Measurements from ENCODE around the gene ZC3HAV1.

Gene ZC3HAV1

DNA sequence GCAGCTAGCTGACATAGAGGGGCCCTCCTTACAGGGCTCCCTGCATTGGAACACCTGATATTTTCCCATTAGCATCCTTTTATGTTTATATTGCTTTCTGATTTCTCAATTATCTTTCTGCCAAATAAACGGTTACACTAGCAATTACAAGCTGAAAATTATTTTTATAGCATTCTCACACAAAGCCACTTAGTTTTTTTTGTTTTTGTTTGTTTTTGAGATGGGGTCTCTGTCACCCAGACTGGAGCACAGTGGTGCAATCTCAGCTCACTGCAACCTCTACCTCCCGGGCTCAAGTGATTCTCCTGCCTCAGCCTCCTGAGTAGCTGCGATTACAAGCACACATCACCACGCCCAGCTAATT is 9.9 kb upstream of the ZC3HAV1 start:
- POLR2A ChIA-PET, result interaction anchor here (0.6 to 3.6 kb wide), 4 partner anchors 12 to 240 kb away, joined by 3 to 28 read pairs (median 4); partner anchors contain the start of gene LUC7L2

DNA sequence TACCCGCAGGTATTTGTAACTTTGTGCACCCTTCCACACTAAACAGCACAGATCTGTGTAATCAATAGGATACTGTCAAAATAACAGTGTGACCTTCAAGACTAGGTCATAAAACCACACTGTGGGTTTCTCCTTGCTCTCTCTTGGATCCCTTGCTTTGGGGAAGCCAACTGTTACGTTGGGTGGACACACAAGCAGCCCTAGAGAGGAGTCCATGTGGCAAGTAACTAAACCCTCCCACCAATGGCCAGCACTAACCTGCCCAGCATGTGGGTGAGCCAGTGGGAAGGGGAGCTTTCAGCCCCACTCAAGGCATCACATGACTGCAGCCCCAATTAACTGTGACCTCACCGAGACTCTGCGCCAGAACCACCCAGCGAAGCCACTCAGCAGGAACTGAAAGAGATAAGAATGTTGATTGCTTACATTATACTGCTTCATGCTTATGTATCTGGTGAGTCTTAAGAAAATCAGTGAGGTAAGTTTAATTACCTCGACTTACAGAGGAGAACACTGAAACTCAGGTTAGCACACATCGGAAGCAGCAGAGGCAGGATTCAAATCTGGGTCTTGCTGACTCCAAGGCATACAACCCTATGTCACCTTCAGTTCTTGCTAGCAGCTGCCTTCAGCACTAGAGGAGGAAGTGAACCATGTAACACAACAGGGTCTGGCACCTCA is 9.4 kb upstream of the ZC3HAV1 start:
- ChIA-PET CTCF (interaction anchor here (1.0 kb wide), 1 partner anchor 15 kb away, joined by 3 read pairs; a partner anchor contains a TSS), POLR2A (interaction anchor here (0.6 to 3.6 kb wide), 4 partner anchors 11 to 241 kb away, joined by 3 to 28 read pairs (median 4); partner anchors contain the start of gene LUC7L2)
- TF ChIP-seq ELF4 (IDR thresholded peaks at IDR 0.05) (no peak), L3MBTL2 (conservative IDR thresholded peaks at IDR 0.05) (peak; percentile 57), LEF1 (IDR thresholded peaks at IDR 0.05; ENCODE audit: borderline replicate concordance) (no peak), ZNF384 (IDR thresholded peaks at IDR 0.05) (no peak), HDGF (IDR thresholded peaks at IDR 0.05; ENCODE audit: borderline replicate concordance) (no peak)
- peak; percentile 64 for DNase-seq (ENCODE audit: extremely low spot score)

More for the DNA sequence above, 9.9 kb upstream of the ZC3HAV1 start:
- no peak for DNase-seq (ENCODE audit: extremely low spot score)
- CTCF ChIA-PET, result interaction anchor here (1.0 kb wide), 1 partner anchor 14 kb away, joined by 3 read pairs; a partner anchor contains a TSS
- TF ChIP-seq ZNF384 (IDR thresholded peaks at IDR 0.05), result no peak
- TF ChIP-seq ELF4 (IDR thresholded peaks at IDR 0.05), result no peak
- no peak for TF ChIP-seq NFRKB (IDR thresholded peaks at IDR 0.05)
- no peak for TF ChIP-seq FOXA1 (IDR thresholded peaks at IDR 0.05)
- TF ChIP-seq SP1 (IDR thresholded peaks at IDR 0.05), result no peak
- TF ChIP-seq LEF1 (IDR thresholded peaks at IDR 0.05; ENCODE audit: borderline replicate concordance), result no peak
- no peak for TF ChIP-seq FOXK2 (IDR thresholded peaks at IDR 0.05)
- TF ChIP-seq ARNT (IDR thresholded peaks at IDR 0.05), result no peak
- TF ChIP-seq, protein P1, sequence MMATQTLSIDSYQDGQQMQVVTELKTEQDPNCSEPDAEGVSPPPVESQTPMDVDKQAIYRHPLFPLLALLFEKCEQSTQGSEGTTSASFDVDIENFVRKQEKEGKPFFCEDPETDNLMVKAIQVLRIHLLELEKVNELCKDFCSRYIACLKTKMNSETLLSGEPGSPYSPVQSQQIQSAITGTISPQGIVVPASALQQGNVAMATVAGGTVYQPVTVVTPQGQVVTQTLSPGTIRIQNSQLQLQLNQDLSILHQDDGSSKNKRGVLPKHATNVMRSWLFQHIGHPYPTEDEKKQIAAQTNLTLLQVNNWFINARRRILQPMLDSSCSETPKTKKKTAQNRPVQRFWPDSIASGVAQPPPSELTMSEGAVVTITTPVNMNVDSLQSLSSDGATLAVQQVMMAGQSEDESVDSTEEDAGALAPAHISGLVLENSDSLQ (IDR thresholded peaks at IDR 0.05), result no peak
- TF ChIP-seq SUZ12 (IDR thresholded peaks at IDR 0.05), result no peak
- TF ChIP-seq BHLHE40 (IDR thresholded peaks at IDR 0.05; ENCODE audit: borderline replicate concordance), result no peak
- no peak for TF ChIP-seq CTBP1 (IDR thresholded peaks at IDR 0.05; ENCODE audit: borderline replicate concordance)
- no peak for TF ChIP-seq TARDBP (IDR thresholded peaks at IDR 0.05)
- no peak for TF ChIP-seq L3MBTL2 (conservative IDR thresholded peaks at IDR 0.05)

DNA sequence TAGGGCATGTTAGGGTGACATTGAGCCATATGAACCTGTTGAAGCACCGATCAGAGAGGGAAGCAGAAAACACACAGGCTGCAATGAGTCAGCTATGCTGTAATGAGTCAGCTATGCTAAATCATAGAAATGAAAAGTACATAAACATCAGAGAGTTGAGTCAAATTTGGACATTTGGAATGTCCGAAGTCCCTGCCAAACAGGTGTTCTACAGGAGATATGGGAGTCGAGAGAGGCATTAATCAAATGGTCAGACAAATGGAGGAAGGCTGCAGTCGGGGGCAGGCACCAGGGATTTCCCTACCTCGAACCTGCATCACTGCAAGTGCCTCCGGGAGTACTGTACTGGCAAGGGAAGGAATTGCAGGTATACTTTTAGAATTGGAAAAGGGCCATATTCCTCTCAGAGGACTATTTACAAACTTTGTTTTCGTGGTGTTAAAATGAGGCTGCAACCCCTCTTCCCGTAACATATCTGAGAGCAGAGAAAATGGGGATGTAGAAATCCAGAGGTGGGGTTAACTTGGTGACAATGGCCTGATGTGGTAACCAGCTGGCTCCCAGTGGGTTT is 8.8 kb upstream of the ZC3HAV1 start:
- TF ChIP-seq FOXK2 (IDR thresholded peaks at IDR 0.05) (no peak), SP1 (IDR thresholded peaks at IDR 0.05) (no peak), ELF4 (IDR thresholded peaks at IDR 0.05) (no peak), NFRKB (IDR thresholded peaks at IDR 0.05) (no peak), CTBP1 (IDR thresholded peaks at IDR 0.05; ENCODE audit: borderline replicate concordance) (no peak)
- ChIA-PET POLR2A (interaction anchor here (3.6 kb wide), 1 partner anchor 15 kb away, joined by 28 read pairs; a partner anchor contains a TSS), CTCF (interaction anchor here (1.0 to 1.4 kb wide), 2 partner anchors 10 to 15 kb away, joined by 3 read pairs; a partner anchor contains a TSS)
- peak; percentile 62 for DNase-seq (ENCODE audit: extremely low spot score)

DNA sequence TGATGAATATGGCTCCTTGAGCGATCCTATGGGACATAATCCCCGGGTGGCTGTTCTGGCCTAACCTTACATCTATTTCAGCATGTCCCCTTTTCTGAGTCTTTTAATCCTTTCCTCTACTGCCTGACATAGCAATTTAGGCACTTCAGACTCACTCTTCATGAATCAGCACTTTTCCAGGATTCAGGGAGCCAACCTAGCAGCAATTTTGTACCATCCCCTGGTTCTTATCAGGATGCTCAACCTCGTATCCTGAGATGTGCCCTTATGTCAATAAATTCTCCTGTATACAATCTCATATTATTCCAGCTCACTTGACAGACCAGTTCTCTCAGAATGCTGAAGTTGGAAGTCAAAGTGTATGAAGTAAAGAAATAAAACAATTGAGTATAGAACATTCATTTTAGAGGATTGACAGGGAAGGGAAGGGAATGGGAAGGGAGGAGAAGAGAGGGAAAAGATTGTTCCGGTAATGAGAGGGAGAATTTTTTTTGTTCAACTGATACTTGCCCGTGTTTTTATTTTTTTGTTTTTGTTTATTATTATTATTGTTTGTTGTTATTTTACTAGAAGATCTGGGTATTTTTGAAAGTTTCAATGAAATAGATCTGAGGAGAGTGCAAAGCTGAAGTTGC is 8.2 kb upstream of the ZC3HAV1 start:
- no peak for TF ChIP-seq ARNT (IDR thresholded peaks at IDR 0.05)
- no peak for TF ChIP-seq L3MBTL2 (conservative IDR thresholded peaks at IDR 0.05)
- TF ChIP-seq SUZ12 (IDR thresholded peaks at IDR 0.05), result no peak
- no peak for TF ChIP-seq ZNF384 (IDR thresholded peaks at IDR 0.05)
- no peak for TF ChIP-seq HDGF (IDR thresholded peaks at IDR 0.05; ENCODE audit: borderline replicate concordance)
- TF ChIP-seq LEF1 (IDR thresholded peaks at IDR 0.05; ENCODE audit: borderline replicate concordance), result no peak
- no peak for TF ChIP-seq NFRKB (IDR thresholded peaks at IDR 0.05)
- TF ChIP-seq BHLHE40 (IDR thresholded peaks at IDR 0.05; ENCODE audit: borderline replicate concordance), result no peak
- no peak for TF ChIP-seq FOXM1 (IDR thresholded peaks at IDR 0.05; ENCODE audit: borderline replicate concordance)
- no peak for TF ChIP-seq TARDBP (IDR thresholded peaks at IDR 0.05)
- TF ChIP-seq FOXA1 (IDR thresholded peaks at IDR 0.05), result no peak
- ChIA-PET POLR2A (interaction anchor here (3.6 kb wide), 1 partner anchor 16 kb away, joined by 28 read pairs; a partner anchor contains a TSS), CTCF (interaction anchor here (1.4 kb wide), 1 partner anchor 10 kb away, joined by 3 read pairs; no protein-coding TSS in a partner anchor)
- no peak for DNase-seq (ENCODE audit: extremely low spot score)

DNA sequence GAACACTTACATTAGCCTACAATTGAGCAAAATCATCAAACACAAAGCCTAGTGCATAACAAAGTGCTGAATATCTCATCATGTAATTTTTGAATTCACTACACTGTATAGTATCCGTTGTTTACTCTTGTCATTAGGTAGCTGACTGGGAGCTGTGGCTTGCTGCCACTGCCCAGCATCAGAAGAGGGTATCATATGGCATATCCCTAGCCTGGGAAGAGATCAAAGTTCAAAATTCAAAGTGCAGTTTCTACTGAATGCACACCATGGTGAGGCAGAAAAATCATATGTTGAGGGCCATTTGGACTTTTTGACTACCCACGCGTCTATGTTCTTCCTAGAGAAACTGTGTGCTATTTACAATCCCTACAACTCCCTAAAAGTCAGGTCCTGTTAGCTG is 7.5 kb upstream of the ZC3HAV1 start:
- no peak for TF ChIP-seq BHLHE40 (IDR thresholded peaks at IDR 0.05; ENCODE audit: borderline replicate concordance)
- TF ChIP-seq, protein P1 (IDR thresholded peaks at IDR 0.05), result no peak
- TF ChIP-seq ELF4 (IDR thresholded peaks at IDR 0.05), result no peak
- no peak for TF ChIP-seq HDGF (IDR thresholded peaks at IDR 0.05; ENCODE audit: borderline replicate concordance)
- no peak for TF ChIP-seq ARNT (IDR thresholded peaks at IDR 0.05)
- no peak for TF ChIP-seq LEF1 (IDR thresholded peaks at IDR 0.05; ENCODE audit: borderline replicate concordance)
- TF ChIP-seq FOXK2 (IDR thresholded peaks at IDR 0.05), result no peak
- TF ChIP-seq TARDBP (IDR thresholded peaks at IDR 0.05), result no peak
- no peak for TF ChIP-seq L3MBTL2 (conservative IDR thresholded peaks at IDR 0.05)
- TF ChIP-seq NFRKB (IDR thresholded peaks at IDR 0.05), result no peak
- no peak for TF ChIP-seq ZNF384 (IDR thresholded peaks at IDR 0.05)
- TF ChIP-seq CTBP1 (IDR thresholded peaks at IDR 0.05; ENCODE audit: borderline replicate concordance), result no peak
- TF ChIP-seq SUZ12 (IDR thresholded peaks at IDR 0.05), result no peak
- ChIA-PET CTCF (interaction anchor here (1.4 kb wide), 1 partner anchor 11 kb away, joined by 3 read pairs; no protein-coding TSS in a partner anchor), POLR2A (interaction anchor here (1.7 kb wide), 1 partner anchor 17 kb away, joined by 5 read pairs; a partner anchor contains a TSS)
- DNase-seq (ENCODE audit: extremely low spot score), result no peak

DNA sequence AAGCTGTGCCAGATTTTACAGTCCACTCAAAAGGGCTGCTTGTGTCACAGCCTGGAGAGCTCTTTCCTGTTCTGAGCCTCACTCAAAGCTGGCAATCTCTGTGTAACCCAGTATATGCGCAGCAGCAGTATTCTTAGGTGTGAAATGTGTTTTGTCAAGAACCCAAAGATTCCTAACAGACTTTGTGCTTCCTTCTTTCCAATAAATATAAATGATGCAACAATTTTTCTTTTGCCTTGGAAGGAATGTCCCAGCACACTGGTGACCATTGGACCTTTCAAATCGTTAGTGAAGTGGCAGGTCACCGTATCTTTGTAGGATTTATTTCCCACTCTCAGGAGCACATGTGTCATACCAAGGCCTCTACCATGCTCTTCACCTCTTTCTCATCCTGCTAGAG is 5.6 kb upstream of the ZC3HAV1 start:
- no peak for TF ChIP-seq CTBP1 (IDR thresholded peaks at IDR 0.05; ENCODE audit: borderline replicate concordance)
- TF ChIP-seq TARDBP (IDR thresholded peaks at IDR 0.05), result no peak
- no peak for TF ChIP-seq SUZ12 (IDR thresholded peaks at IDR 0.05)
- TF ChIP-seq FOXM1 (IDR thresholded peaks at IDR 0.05; ENCODE audit: borderline replicate concordance), result no peak
- TF ChIP-seq SP1 (IDR thresholded peaks at IDR 0.05), result no peak
- no peak for TF ChIP-seq BHLHE40 (IDR thresholded peaks at IDR 0.05; ENCODE audit: borderline replicate concordance)
- no peak for TF ChIP-seq FOXK2 (IDR thresholded peaks at IDR 0.05)
- no peak for TF ChIP-seq FOXA1 (IDR thresholded peaks at IDR 0.05)
- TF ChIP-seq ARNT (IDR thresholded peaks at IDR 0.05), result no peak
- TF ChIP-seq L3MBTL2 (conservative IDR thresholded peaks at IDR 0.05), result no peak
- TF ChIP-seq, protein P1 (IDR thresholded peaks at IDR 0.05), result no peak
- no peak for TF ChIP-seq NFRKB (IDR thresholded peaks at IDR 0.05)
- no peak for TF ChIP-seq ZNF384 (IDR thresholded peaks at IDR 0.05)
- no peak for TF ChIP-seq LEF1 (IDR thresholded peaks at IDR 0.05; ENCODE audit: borderline replicate concordance)
- TF ChIP-seq HDGF (IDR thresholded peaks at IDR 0.05; ENCODE audit: borderline replicate concordance), result no peak
- no peak for TF ChIP-seq ELF4 (IDR thresholded peaks at IDR 0.05)
- ChIA-PET POLR2A (interaction anchor here (1.8 kb wide), 1 partner anchor 18 kb away, joined by 7 read pairs; a partner anchor contains a TSS), CTCF (no interaction called here)
- no peak for DNase-seq (ENCODE audit: extremely low spot score)

Measured in HEK293T (cell line).